IMR-90 (cell line): Measurements from ENCODE around the gene NKAIN2. TPM values are rescaled to one million over a fixed set of nuclear protein-coding genes. Genes with fewer than 3 reads are reported as not detected.

Source experiments
- ATAC-seq: fragments of 200-7000 bp; cut with Tn5 transposase; 2 replicates; pipeline ENCODE4 v1.9.1; 2020; ENCODE audit warnings: low read depth, mild to moderate bottlenecking, moderate library complexity
- BruUV-seq: library from RNA; stranded (reverse); fragments of 400-500 nt; replicated peaks from 2 replicates; lab custom pipeline; 2021; lab: Mats Ljungman, UMichigan
- CTCF ChIA-PET: fragments of 300-600 bp; formaldehyde crosslinking; extraction: SDS; loops from one replicate; lab custom pipeline; 2021; ENCODE audit warnings: antibody characterized with exemption; lab: Yijun Ruan, JAX
- POLR2A ChIA-PET: fragments of 300-600 bp; sonication (Branson Sonifier 250); formaldehyde crosslinking; loops from one replicate; lab custom pipeline; 2022; ENCODE audit warnings: antibody characterized with exemption; ENCODE audit not compliant: unreplicated experiment; lab: Charles Lee
- DNase-seq: peaks from one replicate; pipeline ENCODE4 v3.0.0; 2013
- H2AFZ ChIP-seq: replicated peaks from 2 replicates; pipeline ENCODE3; 2013; ENCODE audit warnings: low read length, mild to moderate bottlenecking; ENCODE audit not compliant: poor library complexity
- H2AK5ac ChIP-seq: 2 replicates; pipeline ENCODE4 v1.6.1; 2013; ENCODE audit warnings: low read depth, low read length, inconsistent platforms
- H2AK9ac ChIP-seq: replicated peaks from 2 replicates; pipeline ENCODE3; 2013; ENCODE audit warnings: mild to moderate bottlenecking, low read depth, low read length, moderate library complexity; ENCODE audit not compliant: poor library complexity
- H2BK120ac ChIP-seq: 2 replicates; pipeline ENCODE4 v1.6.1; 2013; ENCODE audit warnings: low read depth, low read length, inconsistent platforms
- H2BK15ac ChIP-seq: 3 replicates; pipeline ENCODE4 v1.6.1; 2013; ENCODE audit warnings: low read depth, low read length, inconsistent platforms
- H2BK20ac ChIP-seq: 2 replicates; pipeline ENCODE4 v1.6.1; 2013; ENCODE audit warnings: low read depth, mild to moderate bottlenecking, inconsistent platforms, low read length, moderate library complexity
- H2BK5ac ChIP-seq: 2 replicates; pipeline ENCODE4 v1.6.1; 2013; ENCODE audit warnings: mild to moderate bottlenecking, low read depth, low read length, inconsistent platforms; ENCODE audit not compliant: poor library complexity, severe bottlenecking
- H3K14ac ChIP-seq: replicated peaks from 2 replicates; pipeline ENCODE4 v1.6.1; 2013; ENCODE audit warnings: low read depth, low read length, inconsistent platforms
- H3K18ac ChIP-seq: 2 replicates; pipeline ENCODE4 v1.6.1; 2013; ENCODE audit warnings: low read depth, low read length, control low read depth
- H3K23ac ChIP-seq: 2 replicates; pipeline ENCODE4 v1.6.1; 2013; ENCODE audit warnings: low read depth, low read length, inconsistent platforms
- H3K27ac ChIP-seq: 2 replicates; pipeline ENCODE4 v1.5.1; 2013; ENCODE audit warnings: mild to moderate bottlenecking, control low read depth, low read length; ENCODE audit not compliant: insufficient read depth
- H3K27me3 ChIP-seq: 2 replicates; pipeline ENCODE4 v1.6.1; 2013; ENCODE audit warnings: low read length; ENCODE audit not compliant: control insufficient read depth, insufficient read depth
- H3K36me3 ChIP-seq: 2 replicates; pipeline ENCODE4 v1.6.1; 2013; ENCODE audit warnings: low read length, mixed read lengths; ENCODE audit not compliant: control insufficient read depth, insufficient read depth
- H3K4ac ChIP-seq: 2 replicates; pipeline ENCODE4 v1.6.1; 2013; ENCODE audit warnings: low read depth, low read length, inconsistent platforms
- H3K4me1 ChIP-seq: 2 replicates; pipeline ENCODE4 v1.6.1; 2013; ENCODE audit warnings: low read length, mixed read lengths; ENCODE audit not compliant: control insufficient read depth, insufficient read depth
- H3K4me2 ChIP-seq: 2 replicates; pipeline ENCODE4 v1.6.1; 2013; ENCODE audit warnings: low read depth, mild to moderate bottlenecking, control low read depth, low read length, moderate library complexity
- H3K4me3 ChIP-seq: 2 replicates; pipeline ENCODE4 v1.5.1; 2013; ENCODE audit warnings: low read depth, mild to moderate bottlenecking, control low read depth, low read length, moderate library complexity; ENCODE audit not compliant: insufficient read depth
- H3K56ac ChIP-seq: 2 replicates; pipeline ENCODE4 v1.6.1; 2013; ENCODE audit warnings: low read length, inconsistent platforms; ENCODE audit not compliant: insufficient read depth; ENCODE audit errors: extremely low read depth
- H3K79me1 ChIP-seq, 2 experiments: 2 replicates each; pipeline ENCODE4 v1.6.1; 2013; ENCODE audit warnings: low read length in 2 of 2, inconsistent platforms in 1 of 2, low read depth in 1 of 2
- H3K9ac ChIP-seq: 2 replicates; pipeline ENCODE4 v1.6.1; 2013; ENCODE audit warnings: low read depth, low read length, control low read depth
- H3K9me1 ChIP-seq: 2 replicates; pipeline ENCODE4 v1.6.1; 2013; ENCODE audit warnings: low read length, inconsistent platforms; ENCODE audit not compliant: insufficient read depth
- H3K9me3 ChIP-seq: 2 replicates; pipeline ENCODE4 v1.6.1; 2013; ENCODE audit warnings: low read length; ENCODE audit not compliant: control insufficient read depth, insufficient read depth
- H4K20me1 ChIP-seq: 2 replicates; pipeline ENCODE4 v1.6.1; 2013; ENCODE audit warnings: low read length, inconsistent platforms; ENCODE audit not compliant: insufficient read depth
- H4K5ac ChIP-seq: 2 replicates; pipeline ENCODE4 v1.6.1; 2013; ENCODE audit warnings: mild to moderate bottlenecking, low read depth, low read length, control low read depth
- H4K8ac ChIP-seq, 2 experiments: 2 replicates each; pipeline ENCODE4 v1.6.1; 2013; ENCODE audit warnings: low read depth in 2 of 2, low read length in 2 of 2, control low read depth in 1 of 2, inconsistent platforms in 1 of 2
- H4K91ac ChIP-seq: 2 replicates; pipeline ENCODE4 v1.6.1; 2013; ENCODE audit warnings: low read depth, low read length, inconsistent platforms; ENCODE audit not compliant: insufficient read depth
- ELK1 ChIP-seq: fragments of 150-350 bp; IDR thresholded peaks from 2 replicates; pipeline ENCODE4 v1.6.1; 2016; ENCODE audit warnings: low read depth, mild to moderate bottlenecking, low read length, moderate library complexity, borderline replicate concordance
- MXI1 ChIP-seq: IDR thresholded peaks from 2 replicates; pipeline ENCODE4 v1.6.1; 2012; ENCODE audit warnings: low read depth, mild to moderate bottlenecking, low read length, moderate library complexity, borderline replicate concordance
- RAD21 ChIP-seq: IDR thresholded peaks from 2 replicates; pipeline ENCODE4 v1.6.1; 2012; ENCODE audit warnings: low read length, improper control_type of control experiment
- RCOR1 ChIP-seq: IDR thresholded peaks from 2 replicates; pipeline ENCODE4 v1.6.1; 2012; ENCODE audit warnings: mild to moderate bottlenecking, low read length, improper control_type of control experiment; ENCODE audit not compliant: insufficient replicate concordance
- USF2 ChIP-seq: fragments of 150-350 bp; IDR thresholded peaks from 2 replicates; pipeline ENCODE4 v1.6.1; 2017; ENCODE audit warnings: mild to moderate bottlenecking, antibody characterized with exemption, low read length, low read depth
- WGBS, 2 experiments: methylation state at CpG; one replicate each; pipeline versions ENCODE4 v1.1.5 to v1.1.7; 2013; ENCODE audit warnings: missing lambda C conversion rate in 2 of 2; ENCODE audit not compliant: insufficient read length in 1 of 2; ENCODE audit errors: extremely low coverage in 2 of 2; 5-methylcytosine and 5-hydroxymethylcytosine counted together
- dilution Hi-C: fragments of 300-500 bp; cut with HindIII; formaldehyde crosslinking; loops from one replicate; pipeline ENCODE4 v1.14.3; 2018; ENCODE audit warnings: low sequenced_read_pairs; ENCODE audit not compliant: unreplicated experiment
- in situ Hi-C: fragments of 300-500 bp; cut with MboI; formaldehyde crosslinking; loops from 3 replicates; pipeline ENCODE4 v1.14.3; 2019; ENCODE audit warnings: low sequenced_read_pairs, inconsistent platforms, mixed read lengths
- intact Hi-C: fragments of 100-400 bp; cut with micrococcal nuclease; formaldehyde crosslinking; loops from 2 replicates; pipeline ENCODE4 v1.10.0; 2022
- polyA plus RNA-seq, 3 experiments: library from polyadenylated mRNA; depleted of rRNA; stranded (reverse); fragments of >200 nt; gene quantifications; 2 replicates each; pipeline ENCODE4 v1.2.3, GENCODE V29; 2012; ENCODE audit warnings: low replicate concordance in 1 of 3
- total RNA-seq: library from RNA; depleted of rRNA; stranded (reverse); fragments of >200 nt; gene quantifications from 2 replicates; pipeline ENCODE4 v1.2.3, GENCODE V29; 2012

The NKAIN2 gene
- total and polyA plus RNA-seq, 2 of the 4 experiments (the other 2 are of a cell fraction), result not detected

- H3K14ac ChIP-seq, result no peak overlapping the region
- no peak overlapping the region for H3K4me2 ChIP-seq
- no peaks in the 10 kb centered on the region for H4K20me1 ChIP-seq
- no peak overlapping the region for H3K23ac ChIP-seq
- no peaks in the 10 kb centered on the region for H3K9me3 ChIP-seq
- H3K27ac ChIP-seq, result no peak overlapping the region
- ATAC-seq (no peak), DNase-seq (no peak)
- TF ChIP-seq USF2, result no peak
- TF ChIP-seq RAD21, result no peak
- no peak for TF ChIP-seq RCOR1
- TF ChIP-seq MXI1, result no peak
- no peak for TF ChIP-seq ELK1
- no peak overlapping the region for H2BK120ac ChIP-seq
- H3K9ac ChIP-seq, result no peak overlapping the region
- H3K9me1 ChIP-seq, result no peaks in the 10 kb centered on the region
- no peak overlapping the region for H3K4ac ChIP-seq
- ChIA-PET POLR2A (no interaction called here), CTCF (no interaction called here)
- H4K5ac ChIP-seq, result no peak overlapping the region
- no peak overlapping the region for H4K91ac ChIP-seq
- no peaks in the 10 kb centered on the region for H3K36me3 ChIP-seq
- H3K79me1 ChIP-seq, result no peaks in the 10 kb centered on the region
- H2AK5ac ChIP-seq, result no peak overlapping the region
- intact Hi-C loops, result no loop called here
- no peak overlapping the region for H2BK20ac ChIP-seq
- no peak overlapping the region for H2BK15ac ChIP-seq
- in situ Hi-C loops, result no loop called here
- H2AK9ac ChIP-seq, result no peak overlapping the region
- H3K4me3 ChIP-seq, result no peak overlapping the region
- dilution Hi-C loops, result no loop called here
- H4K8ac ChIP-seq, result no peak overlapping the region
- no peaks in the 10 kb centered on the region for H3K27me3 ChIP-seq
- BruUV-seq, result no TSS peak
- H2BK5ac ChIP-seq, result no peak overlapping the region
- no peak overlapping the region for H2AFZ ChIP-seq
- H3K18ac ChIP-seq, result no peak overlapping the region
- WGBS, 2 experiments, result no CpG with 5 or more reads among the region's 1 CpG
- H3K56ac ChIP-seq, result no peak overlapping the region
- H3K4me1 ChIP-seq, result no peaks in the 10 kb centered on the region
Measured at GRCh38 chr6:124099520-124099919, 295.9 kb downstream of the NKAIN2 start.
